ENCODE data around the gene ETV1. TPM values are rescaled to one million over a fixed set of nuclear protein-coding genes. Genes with fewer than 3 reads are reported as not detected.

ETV1 gene
- total and polyA plus RNA-seq, 11 donors, result 9.6 to 118 (median 82.1) TPM

- intact Hi-C loops (cut with DNase I), result no loop called here
- ATAC-seq, result no peak
- Histone ChIP-seq H3K27ac (no peak overlapping the region), H3K4me1 (no peaks in the 10 kb centered on the region), H3K36me3 (no peaks in the 10 kb centered on the region), H3K9me3 (no peaks in the 10 kb centered on the region), H3K4me3 (no peak overlapping the region), H3K27me3 (no peaks in the 10 kb centered on the region)
- no peak for DNase-seq
- TF ChIP-seq CTCF (IDR thresholded peaks at IDR 0.05), result no peak
- TF ChIP-seq POLR2A (IDR thresholded peaks at IDR 0.05), result no peak
Observed at GRCh38 chr7:13872709-13873108, 116.8 kb downstream of the ETV1 start.

GRCh38 chr7:13871008-13871407 lies 118.5 kb downstream of the ETV1 start:
- Histone ChIP-seq H3K4me3 (no peak overlapping the region), H3K4me1 (no peaks in the 10 kb centered on the region), H3K27me3 (no peaks in the 10 kb centered on the region), H3K9me3 (no peaks in the 10 kb centered on the region), H3K36me3 (no peaks in the 10 kb centered on the region), H3K27ac (no peak overlapping the region)
- no peak for TF ChIP-seq POLR2A (IDR thresholded peaks at IDR 0.05)
- intact Hi-C loops (cut with DNase I), result no loop called here
- DNase-seq (no peak), ATAC-seq (no peak)

DNA sequence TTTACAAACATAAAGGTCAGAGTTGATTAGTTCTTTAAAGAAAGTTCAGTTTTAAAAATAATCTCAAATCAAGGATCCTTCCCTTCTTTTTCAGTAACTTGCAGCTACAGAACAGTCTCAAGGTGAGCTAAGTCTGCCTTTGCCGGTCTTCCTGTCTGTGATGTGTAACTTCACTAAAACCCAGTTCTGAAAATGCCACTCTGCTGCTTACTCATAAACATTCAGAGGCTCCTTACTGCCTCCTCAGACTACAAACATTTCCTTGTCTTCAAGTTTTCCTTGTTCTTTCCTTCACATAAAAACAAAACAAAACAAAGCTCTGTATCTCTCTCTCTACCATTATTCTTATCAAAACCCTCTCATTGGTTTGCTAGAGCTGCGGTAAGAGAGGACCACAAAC lies 128.7 kb downstream of the ETV1 start:
- TF ChIP-seq CTCF (IDR thresholded peaks at IDR 0.05), result no peak
- no peak for TF ChIP-seq POLR2A (IDR thresholded peaks at IDR 0.05)
- ATAC-seq, result no peak
- WGBS, 4 donors, result 87 to 96% (median 91%) methylated on average over 2 of the region's 2 CpGs
- no peaks in the 10 kb centered on the region for H3K36me3 ChIP-seq
- no peaks in the 10 kb centered on the region for H3K27me3 ChIP-seq
- H3K4me1 ChIP-seq, result peaks cover 0 to 6% (median 0%) of the 10 kb centered on the region in 12 donors
- no peaks in the 10 kb centered on the region for H3K9me3 ChIP-seq
- no peak overlapping the region for H3K4me3 ChIP-seq
- intact Hi-C loops (cut with DNase I), result no loop called here
- DNase-seq, result no peak
- H3K27ac ChIP-seq, result no peak overlapping the region

DNA sequence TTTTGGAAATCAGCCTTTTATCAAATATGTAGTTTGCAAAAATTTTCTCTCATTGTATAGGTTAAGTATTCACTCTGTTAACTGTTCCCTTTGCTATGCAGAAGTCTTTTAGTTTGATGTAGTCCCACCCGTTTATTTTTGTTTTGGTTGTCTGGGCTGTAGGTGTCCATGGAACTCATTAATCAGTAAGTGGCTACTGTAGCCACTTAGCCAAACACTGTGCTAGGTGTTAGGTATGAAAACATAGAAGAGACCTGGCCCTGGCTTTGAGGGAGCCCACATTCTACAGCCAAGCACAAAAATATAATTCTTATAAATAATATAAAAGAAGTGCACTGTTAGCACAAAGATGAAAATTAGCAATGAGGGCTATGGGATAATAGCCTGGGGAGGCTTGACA lies 133.5 kb downstream of the ETV1 start:
- ATAC-seq, result peak in 2 of 4 donors; percentile 58 to 68

More for the DNA sequence above, 133.5 kb downstream of the ETV1 start:
- TF ChIP-seq CTCF (IDR thresholded peaks at IDR 0.05), result no peak
- no peak for TF ChIP-seq POLR2A (IDR thresholded peaks at IDR 0.05)
- Histone ChIP-seq H3K4me3 (no peak overlapping the region), H3K36me3 (no peaks in the 10 kb centered on the region), H3K27me3 (no peaks in the 10 kb centered on the region), H3K9me3 (no peaks in the 10 kb centered on the region), H3K4me1 (peaks cover 0 to 6% (median 0%) of the 10 kb centered on the region in 12 donors), H3K27ac (no peak overlapping the region)
- no peak for DNase-seq
- WGBS, 4 donors, result 29 to 59% (median 42%) methylated on average over 1 of the region's 1 CpG
- intact Hi-C loops (cut with DNase I), result no loop called here
